ENCODE results near the gene TOB1.
"Not testable (repeated sequence)": the region's sequence is repeated elsewhere in the genome, so short reads cannot be mapped to it uniquely, and the experiment has no call there.

Gene TOB1

DNA sequence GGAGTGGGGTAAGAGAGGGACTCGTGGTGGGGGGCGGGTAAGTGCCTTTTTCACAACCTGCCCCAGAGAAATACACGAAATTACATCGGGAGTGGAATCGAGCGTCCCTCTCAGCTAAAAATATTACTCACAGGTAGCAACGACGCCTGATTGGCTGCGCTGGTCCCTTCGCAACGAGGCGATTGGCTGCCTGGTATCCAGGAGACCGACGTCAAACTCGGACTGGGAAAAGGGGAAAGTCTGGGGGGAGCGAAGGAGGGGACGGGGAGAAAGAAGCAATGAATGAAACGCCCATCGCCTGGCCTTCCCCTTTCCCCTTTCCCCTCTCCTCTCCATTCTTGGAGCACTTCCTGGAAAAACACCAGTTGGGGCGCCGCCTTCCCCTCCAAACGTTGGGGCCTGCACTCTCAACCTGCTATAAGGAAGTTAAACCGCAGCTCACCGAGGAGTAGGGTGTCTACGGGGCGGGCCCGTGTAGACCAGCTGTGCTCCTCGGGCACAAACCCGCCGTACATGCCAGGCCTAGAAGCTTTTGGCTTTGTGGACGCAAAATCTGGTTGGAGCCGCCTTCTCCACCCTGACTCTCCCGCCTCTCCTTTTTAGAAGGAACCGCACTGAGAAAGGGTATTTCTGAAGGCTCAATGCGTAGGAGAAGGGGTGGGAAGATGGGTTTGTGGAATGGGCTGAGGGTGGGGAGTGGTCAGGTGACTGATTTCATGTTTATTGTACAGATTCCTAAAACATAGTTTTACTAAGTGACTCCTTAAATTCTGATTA is 1.4 kb upstream of the TOB1 start:
- DNase-seq, result peak; percentile 61 to 80

DNA sequence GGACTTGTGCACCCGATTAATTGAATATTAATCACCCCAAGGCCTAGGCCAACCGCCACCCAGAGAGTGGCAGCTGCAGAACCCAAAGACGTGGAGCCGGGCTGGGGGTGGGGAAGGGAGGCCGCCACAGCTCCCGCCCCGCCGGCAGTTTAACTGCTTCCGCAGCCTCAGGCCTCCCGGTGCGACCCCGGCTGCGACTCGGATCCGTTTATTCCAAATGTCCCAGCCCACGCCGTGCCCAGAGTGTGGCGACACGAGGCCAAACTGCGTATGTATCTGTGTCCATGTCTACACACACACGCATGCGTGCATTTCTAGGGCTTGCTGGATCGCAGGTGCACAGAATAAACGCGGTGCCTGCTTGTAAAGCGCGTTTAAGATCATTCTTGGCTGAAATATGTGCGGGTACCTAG is 802 bp upstream of the TOB1 start:
- DNase-seq, result peak in 1 of 2 donors; percentile 44

DNA sequence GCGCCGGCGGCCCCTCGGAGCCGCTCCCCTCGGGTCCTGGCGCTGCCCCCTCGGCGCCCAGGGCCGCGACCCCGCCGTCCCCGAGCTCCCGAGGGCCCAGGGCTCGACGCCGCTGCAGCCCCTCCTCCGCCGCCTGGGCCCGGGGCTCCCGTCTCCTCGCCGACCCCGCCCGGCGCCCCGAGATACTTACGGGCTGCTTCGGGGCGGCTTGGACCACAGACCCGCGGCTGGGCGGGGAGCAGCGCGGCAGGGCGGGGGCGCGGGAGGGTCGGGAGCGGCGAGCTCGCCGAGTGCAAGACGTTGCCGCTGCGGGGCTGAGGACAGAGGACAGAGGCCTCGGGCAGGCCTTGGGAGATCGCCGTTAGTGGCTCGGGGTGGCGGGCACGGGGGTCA is 290 bp downstream of the TOB1 start:
- no peak for DNase-seq

DNA sequence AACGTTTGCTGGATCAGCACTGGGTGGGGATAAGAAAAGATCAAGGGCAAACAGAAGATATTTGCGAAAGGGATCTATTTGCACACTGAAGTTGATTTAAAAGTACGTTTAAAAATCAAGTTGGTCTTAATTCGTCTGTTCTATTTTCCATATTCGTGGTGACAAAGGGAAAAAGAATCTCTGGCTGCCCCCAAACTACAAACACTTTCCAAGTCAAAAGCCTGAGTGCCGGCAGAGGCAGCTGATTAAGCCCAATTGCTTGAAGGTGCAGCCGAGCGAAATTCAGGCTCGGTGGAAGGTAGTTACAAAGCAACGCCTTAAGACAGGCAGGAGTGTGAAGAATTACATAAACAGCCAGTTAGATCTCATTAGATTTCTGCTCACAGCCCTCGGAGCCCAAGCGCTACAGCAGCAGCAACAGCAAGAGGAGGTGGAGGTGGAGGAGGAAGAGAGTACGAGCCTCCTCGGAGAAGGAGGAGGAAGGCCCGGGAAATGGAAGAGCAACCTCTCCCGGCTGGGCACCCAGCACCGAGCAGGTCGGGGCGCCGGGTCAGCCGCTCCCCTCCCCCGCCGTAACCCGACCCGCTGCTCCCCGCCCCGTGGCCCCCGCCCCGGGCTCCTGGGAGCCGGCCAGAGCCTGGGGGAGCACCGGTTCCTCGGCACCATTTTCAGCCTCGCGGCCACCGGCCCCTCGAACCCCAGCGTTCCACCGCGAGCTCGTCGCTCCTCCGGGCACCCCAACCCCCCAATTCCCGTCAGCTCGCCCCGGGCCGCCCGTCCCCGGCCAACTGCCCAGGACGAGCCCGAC is 890 bp downstream of the TOB1 start:
- DNase-seq, result peak in 1 of 2 donors; percentile 62

DNA sequence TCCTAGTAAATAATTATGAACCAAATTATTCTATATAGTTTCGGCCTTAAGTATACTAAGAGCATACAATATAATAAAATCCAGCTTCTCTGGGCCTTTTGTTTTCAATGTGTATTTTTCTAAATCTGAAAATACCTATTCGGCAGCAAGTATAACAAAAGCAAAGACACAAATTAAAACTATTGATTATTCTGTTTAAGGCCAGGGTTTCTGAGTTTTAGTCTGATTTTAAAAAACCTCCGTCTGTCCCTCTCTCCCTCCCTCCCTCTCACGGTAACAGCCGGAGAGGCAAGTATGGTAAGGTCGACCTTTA is 1.5 kb downstream of the TOB1 start:
- no peak for DNase-seq

DNA sequence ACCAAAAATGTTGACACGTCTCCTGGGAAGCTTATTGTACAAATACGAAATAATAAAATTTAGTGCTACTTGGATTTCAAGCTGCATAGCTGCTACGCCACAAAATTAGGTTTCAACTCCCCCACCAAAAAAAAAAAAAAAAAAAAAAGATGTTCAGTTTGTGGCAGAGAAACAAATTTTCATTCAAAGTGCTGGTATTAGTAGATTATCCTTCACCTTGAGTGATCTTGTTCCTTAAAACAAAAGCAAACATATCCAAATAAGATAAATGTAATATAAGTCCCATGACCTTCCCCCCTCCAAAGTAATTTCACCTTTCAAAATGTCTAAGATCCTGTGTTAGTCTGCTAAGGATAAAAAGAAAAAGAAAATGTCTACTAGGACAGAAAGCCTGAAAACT is 2.2 kb downstream of the TOB1 start:
- DNase-seq, result no peak

DNA sequence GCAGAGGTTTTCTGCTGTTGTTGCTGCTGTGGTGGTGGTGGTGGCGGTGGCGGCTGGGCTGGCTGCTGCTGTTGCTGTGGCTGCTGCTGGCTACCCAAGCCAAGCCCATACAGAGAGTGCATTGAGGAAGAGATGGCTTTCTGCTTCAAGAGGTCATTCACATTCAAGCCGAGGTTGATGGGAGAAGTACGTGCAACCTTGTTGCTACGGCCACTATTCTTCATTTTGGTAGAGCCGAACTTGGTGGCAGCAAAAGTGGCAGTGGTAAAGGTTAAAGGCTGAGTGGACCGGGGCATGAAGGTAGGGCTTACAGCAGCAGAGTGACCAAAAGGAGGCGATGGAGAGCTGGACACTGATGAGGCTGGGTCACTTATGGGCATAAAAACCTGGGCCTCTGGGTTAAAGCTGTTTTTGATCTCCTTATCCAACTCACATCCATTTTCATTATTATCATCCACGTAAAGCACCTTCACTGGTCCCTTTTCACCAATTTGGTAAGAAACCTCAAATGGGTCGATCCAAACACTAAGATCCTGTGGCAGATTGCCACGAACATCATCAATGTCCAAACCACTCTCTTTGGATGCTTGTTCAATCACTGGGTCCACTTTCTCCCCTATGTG is 2.8 kb downstream of the TOB1 start:
- DNase-seq, result peak in 1 of 2 donors; percentile 20

DNA sequence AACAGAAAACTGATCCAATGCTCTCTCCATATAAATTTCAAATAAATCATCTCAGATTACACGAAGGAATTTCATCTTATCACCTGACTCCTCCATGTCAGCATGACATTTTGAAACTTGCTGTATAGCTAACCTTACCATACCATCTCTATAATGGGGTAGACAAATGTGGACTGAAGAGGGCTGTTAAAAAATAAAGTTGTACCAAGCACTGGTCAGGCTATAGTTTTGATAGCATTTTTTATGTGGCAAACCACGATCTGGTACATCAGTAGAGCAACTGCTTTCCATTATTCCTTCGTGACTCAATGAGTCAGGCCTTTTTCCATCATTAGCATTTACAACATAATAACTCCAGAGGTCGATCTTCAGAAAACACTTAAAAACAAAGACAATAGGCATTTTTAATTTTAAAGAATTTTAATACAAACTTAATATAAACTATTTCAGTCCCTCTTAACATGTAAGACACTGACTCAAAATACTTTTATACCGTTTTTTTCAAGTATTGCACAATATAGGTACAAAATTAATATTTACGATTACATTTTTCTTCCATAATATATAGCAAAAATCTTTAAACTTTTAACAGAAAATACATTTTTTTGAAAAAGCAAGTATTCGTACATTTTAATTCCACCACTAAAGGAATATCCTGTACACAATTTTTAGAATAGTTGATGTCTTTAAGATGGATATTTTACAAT is 4.2 kb downstream of the TOB1 start:
- DNase-seq, result no peak

DNA sequence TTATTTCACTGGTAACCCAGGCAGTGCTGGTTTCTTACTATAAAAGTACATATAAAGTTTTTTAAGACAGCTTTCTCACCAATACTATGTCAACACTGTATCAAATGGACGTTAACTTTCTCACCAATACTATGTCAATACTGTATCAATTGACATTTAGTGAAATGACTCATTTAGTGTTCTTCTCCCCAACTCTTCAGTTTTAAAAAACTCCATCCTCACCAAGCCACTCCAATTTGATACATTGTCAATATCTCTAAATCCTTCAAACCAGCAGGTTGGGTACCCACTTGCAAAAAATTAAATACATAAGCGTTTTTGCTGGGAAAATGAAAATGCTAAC is 4.8 kb downstream of the TOB1 start:
- DNase-seq, result no peak

DNA sequence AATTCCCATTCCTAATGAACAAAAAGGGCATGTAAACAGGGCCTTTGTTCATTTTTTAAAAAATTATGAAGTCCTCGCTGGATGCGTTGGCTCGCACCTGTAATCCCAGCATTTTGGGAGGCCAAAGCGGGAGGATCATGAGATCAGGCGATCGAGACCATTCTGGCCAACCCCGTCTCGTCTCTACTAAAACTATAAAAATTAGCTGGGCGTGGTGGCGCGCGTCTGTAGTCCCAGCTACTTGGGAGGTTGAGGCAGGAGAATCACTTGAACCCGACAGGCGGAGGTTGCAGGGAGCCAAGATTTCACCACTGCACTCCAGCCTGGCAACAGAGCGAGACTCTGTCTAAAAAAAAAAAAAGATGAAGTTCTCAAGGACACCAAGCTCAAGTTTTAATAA is 6.4 kb downstream of the TOB1 start:
- DNase-seq, result not testable (repeated sequence)

DNA sequence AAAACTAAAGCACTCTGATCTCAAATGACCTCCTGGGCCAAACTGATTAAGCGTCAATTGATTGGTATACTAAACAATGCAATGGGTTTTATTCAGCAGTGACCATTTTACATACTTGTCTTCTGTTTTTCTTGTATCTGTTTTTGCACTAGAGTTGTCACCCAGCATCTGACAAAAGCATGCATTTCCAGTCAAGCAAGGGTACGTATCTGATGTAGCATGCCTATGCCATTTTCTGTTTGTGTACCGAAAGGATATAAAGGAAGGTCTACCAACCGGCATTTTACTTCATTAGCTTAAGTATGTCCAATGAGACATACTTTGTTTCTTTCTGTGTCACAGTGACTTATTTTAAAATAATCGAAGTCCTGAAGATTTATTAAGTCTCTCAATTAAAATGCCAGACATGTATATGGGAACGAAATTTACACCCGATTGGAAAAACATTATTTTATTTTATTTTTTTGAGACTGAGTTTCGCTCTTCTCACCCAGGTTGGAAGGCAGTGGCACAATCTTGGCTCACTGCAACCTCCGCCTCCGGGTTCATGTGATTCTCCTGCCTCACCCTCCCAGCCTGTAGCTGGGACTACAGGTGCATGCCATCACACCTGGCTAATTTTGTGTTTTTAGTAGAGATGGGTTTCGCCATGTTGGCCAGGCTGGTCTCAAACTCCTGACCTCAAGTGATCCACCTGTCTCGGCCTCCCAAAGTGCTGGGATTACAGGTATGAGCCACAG is 7.5 kb downstream of the TOB1 start:
- no peak for DNase-seq

DNA sequence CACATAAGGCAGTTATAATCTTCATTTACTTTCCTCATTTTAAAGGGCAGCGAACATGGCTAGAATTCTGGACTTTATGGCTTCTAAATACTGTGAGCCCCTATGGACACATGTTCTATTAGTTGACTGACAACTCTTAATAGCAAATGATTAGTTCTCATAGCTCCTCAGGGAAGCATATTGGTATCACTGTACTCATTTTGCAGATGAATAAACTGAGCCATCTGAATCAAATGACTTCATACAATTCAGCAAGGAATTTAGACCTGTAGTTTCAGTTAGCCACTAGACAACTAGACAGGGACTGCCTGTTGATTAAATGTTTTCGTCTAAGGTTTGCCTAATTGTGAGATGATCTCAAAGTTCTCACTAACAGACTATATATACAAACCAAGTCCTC is 9.7 kb downstream of the TOB1 start:
- DNase-seq, result no peak

DNA sequence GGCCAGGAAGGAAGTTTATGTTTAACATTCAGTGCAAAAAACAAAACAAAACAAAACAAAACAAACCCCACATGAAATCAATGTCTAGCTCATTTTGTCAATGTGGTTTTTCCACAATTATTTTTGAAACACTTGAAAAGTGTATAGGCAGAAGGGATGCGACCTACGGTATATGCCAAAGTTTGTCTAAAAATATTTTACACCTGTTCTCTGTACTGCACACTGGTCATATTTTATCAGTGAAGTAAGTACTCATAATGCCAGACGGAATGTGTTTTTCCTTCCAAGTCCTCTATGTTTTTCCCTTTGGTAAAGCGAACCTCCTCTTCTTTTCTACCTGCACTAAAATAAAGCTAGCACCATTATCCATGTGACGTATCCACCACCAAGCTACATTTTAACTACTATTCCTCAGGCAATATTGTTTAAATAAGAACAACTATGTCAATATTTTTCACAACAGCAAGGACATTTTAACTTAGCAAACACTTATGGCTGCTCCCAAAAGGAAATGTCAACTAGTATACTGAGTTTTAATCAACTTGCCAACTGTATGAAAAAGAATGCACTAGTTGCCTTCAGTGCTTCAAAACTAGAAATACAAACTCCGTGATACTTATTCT is 10.3 kb downstream of the TOB1 start:
- no peak for DNase-seq

DNA sequence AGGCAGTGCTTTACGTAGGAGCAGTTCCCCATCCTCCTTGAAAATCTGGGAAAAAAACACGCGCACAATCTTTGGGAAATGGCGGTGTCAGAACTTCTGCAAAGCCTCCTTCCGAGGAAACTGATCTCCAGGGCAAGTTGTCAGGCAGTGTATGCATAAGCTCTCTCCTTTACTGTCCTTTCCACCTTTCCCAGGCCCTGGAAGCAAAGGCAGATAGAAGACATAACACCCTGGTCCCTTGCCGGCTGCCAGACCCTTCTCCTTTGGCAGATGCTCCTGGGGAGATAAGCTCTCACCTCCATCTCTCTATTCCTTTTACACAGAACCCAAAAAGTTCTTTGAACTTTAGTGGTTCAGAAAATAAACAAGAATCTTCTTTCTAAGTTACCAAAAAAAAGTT is 12.4 kb downstream of the TOB1 start:
- no peak for DNase-seq

DNA sequence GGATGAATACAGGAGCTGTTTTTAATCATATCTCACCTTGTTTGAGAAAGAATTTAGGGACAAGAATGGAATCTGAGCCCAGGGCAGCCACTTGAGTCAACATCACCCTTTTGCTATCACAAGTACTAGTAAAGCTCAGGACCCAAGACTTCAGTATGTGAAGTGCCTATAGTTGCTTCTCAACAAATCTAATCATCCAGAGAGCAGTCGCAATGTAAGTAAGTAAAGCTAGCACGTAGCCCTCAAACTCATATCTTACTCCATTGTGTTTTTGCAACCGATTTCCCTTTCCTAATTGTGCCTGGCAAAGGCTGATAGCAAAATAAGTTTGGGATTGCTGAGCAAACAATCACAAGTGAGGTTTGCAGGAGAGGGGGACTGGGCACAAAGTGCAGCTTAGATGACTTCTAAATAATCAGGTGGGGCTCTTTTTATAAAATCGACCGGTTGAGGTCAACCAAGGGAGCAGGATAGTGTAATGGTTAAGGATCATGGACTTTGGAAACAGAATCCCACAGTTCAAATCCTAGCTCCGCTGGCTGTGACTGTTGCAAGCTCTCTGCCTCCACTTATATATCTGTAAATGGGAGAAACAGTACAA is 13.0 kb downstream of the TOB1 start:
- no peak for DNase-seq

DNA sequence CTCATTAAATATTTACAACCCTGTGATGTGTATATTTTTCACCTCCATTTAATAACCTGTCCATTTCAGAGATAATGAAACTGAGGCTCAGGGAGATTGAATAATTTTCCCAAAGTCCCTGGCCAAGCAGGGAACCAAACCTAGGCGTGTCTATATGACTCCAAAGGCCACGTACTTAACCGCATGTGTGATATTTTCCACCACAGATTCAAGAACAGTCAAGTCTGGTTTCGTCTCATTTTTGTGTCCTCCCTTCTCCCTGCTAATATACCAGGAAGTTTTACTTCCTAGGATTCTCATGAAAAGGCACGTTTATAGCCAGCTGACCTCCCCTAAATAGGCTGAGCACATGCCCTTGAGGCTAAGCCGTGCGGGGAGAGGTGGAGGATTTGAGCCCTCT is 15.5 kb downstream of the TOB1 start:
- DNase-seq, result no peak

DNA sequence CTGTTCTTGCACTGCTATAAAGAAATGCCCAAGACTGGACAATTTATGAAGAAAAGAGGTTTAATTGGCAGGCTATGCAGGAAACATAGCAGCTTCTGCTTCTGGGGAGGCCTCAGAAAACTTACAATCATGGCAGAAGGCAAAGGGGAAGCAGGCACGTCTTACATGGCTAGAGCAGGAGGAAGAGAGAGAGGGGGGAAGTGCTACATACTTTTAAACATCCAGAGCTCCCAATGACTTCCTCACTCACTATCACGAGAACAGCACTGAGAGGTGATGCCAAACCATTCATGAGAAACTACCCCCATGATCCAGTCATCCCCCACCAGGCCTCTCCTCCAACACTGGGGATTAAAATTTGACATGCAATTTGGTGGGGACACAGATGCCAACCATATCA is 17.4 kb downstream of the TOB1 start:
- no peak for DNase-seq

DNA sequence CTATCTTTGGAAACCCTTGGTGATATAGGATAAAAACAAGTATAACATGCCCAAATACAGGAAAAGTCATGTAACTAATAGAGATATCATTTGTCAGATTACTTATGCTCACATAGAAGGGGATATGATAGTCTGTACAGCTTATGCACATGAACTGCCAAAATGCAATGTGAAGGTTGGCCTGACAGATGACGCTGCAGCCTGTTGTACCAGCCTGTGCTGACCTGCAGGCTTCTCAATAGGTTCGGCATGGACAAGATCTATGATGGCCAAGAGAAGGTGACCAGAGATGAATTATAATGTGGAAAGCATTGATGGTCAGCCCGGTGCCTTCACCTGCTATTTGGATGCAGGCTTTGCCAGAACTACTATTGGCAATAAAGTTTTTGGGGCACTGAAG is 18.1 kb downstream of the TOB1 start:
- DNase-seq, result no peak

DNA sequence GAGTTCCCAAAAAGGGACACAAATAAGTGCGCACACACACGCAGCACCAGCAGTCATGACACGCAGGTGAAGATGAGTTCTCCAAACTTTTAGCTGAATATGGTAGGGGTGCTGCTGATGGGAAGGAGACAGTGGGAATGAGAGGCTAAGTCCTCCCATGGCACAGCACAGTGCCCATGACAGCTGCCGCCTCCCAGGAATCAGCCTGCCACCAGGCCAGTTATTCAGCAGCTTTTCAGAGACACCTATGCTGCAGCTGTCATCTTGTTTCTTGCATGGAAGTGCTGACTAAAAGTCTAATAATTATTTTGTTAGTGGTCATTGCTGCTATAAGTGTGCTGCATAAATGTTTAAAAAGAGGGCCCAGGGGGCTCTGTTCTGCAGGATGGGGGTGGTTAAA is 18.6 kb downstream of the TOB1 start:
- DNase-seq, result no peak

DNA sequence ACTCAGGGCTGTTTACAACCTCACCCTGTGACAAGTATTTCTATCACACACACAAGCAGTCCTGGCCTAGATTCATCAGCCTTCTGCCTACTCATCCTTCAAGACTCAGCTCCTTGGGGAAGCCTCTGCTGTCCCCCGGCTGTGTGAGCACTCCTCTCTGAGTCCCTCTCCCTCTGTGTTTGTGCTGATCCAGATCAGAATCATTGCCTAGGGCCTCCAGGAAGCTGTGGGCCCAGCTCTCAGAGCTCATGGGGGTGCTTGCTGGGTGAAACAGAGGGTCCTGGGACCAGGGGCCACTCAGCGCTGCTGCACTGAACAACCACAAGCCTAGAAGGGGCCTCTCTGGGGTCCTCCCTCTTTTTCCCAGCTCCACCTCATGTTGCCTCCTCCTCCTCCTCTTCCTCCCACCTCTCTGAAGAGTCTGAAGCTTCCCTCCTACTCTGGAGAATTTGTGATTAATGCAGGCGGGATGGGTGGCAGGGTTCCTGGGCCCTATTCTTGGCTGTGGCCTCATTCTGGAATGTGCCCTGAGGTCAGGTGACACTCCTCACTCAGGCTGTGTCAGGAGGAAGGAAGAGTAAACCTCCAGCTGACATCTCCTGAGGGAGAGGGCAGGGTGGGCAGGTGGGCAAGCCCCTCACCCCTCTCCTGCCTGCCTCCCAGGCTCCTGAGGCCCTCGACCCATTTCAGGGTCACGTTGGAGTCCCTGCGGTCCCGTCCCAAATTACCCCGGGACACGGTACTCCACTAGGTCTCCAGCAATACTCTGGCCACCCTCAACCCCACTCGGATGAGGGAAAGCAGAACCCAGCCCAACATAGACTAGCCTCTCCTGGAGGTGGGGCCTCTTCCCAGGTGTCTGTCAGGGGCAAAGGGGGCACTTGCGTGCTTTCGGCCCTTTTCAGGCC is 20.7 kb downstream of the TOB1 start:
- no peak for DNase-seq
